ENCODE results near the gene TMF1. TPM values are rescaled to one million over a fixed set of nuclear protein-coding genes. Genes with fewer than 3 reads are reported as not detected.

Gene TMF1
- total and polyA plus RNA-seq, 10 of the 15 experiments (the other 5 are each of a cell fraction or from before 2014, with no cell fraction given), result 7.1 to 24.5 (median 18.6) TPM

DNA sequence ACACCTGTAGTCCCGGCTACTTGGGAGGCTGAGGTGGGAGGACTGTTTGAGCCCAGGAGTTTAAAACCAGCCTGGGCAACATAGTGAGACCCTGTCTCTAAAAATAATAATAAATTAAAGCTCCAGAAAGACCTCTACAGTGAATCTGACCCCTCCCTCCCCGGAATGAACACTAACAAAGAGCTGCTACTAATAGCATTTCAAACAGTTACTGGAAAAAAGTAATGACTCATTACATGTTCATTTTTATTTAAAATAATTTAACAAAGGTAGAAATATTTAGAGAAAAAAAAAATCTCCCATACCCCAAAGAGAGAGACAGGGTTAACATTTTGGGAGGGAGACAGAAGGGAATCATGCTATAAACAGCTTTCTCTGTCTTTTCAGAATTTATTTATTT is 30.2 kb upstream of the TMF1 start:
- POLR2A ChIA-PET, result interaction anchor here (0.6 to 4.2 kb wide), 7 partner anchors 10 to 203 kb away, joined by 3 to 14 read pairs (median 4); partner anchors contain the start of gene TMF1
- peaks cover 59% of the 10 kb centered on the region for H3K79me2 ChIP-seq (ENCODE audit: control insufficient read depth, insufficient read depth, low read length)
- intact Hi-C loops (cut with micrococcal nuclease; ENCODE audit: unreplicated experiment) (loop anchor here (5.0 to 10.0 kb wide), 2 partner anchors 120 to 1428 kb away; partner anchors contain the start of gene SUCLG2), in situ Hi-C loops (cut with MboI) (no loop called here)
- H3K4me3 ChIP-seq, result peak overlapping the region; percentile 23; the same call in 1 of the 2 replicates
- no peak for FAIRE-seq
- 0% methylated on average over 2 of the region's 2 CpGs for WGBS (ENCODE audit: insufficient coverage, insufficient replicate concordance, low lambda C conversion rate, missing lambda C conversion rate)
- SMC1A ChIA-PET (ENCODE audit: uncharacterized antibody, unreplicated experiment), result interaction anchor here (0.8 to 19.6 kb wide), 7 partner anchors 11 to 72 kb away, joined by 3 to 234 read pairs (median 7); partner anchors contain the start of gene TMF1
- no peaks in the 10 kb centered on the region for H4K20me1 ChIP-seq (ENCODE audit: control insufficient read depth, insufficient read depth)
- CTCF ChIA-PET, result interaction anchor here (0.7 to 2.5 kb wide), 6 partner anchors 9 to 222 kb away, joined by 3 to 7 read pairs (median 5); no protein-coding TSS in a partner anchor
- no peak for TF ChIP-seq TCF12 (IDR thresholded peaks at IDR 0.05; ENCODE audit: low read depth, low read length)
- no peak for TF ChIP-seq CBX3 (IDR thresholded peaks at IDR 0.05; ENCODE audit: borderline replicate concordance, low read depth)
- TF ChIP-seq, protein P1, sequence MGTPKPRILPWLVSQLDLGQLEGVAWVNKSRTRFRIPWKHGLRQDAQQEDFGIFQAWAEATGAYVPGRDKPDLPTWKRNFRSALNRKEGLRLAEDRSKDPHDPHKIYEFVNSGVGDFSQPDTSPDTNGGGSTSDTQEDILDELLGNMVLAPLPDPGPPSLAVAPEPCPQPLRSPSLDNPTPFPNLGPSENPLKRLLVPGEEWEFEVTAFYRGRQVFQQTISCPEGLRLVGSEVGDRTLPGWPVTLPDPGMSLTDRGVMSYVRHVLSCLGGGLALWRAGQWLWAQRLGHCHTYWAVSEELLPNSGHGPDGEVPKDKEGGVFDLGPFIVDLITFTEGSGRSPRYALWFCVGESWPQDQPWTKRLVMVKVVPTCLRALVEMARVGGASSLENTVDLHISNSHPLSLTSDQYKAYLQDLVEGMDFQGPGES (IDR thresholded peaks at IDR 0.05), result no peak
- TF ChIP-seq, protein P2, sequence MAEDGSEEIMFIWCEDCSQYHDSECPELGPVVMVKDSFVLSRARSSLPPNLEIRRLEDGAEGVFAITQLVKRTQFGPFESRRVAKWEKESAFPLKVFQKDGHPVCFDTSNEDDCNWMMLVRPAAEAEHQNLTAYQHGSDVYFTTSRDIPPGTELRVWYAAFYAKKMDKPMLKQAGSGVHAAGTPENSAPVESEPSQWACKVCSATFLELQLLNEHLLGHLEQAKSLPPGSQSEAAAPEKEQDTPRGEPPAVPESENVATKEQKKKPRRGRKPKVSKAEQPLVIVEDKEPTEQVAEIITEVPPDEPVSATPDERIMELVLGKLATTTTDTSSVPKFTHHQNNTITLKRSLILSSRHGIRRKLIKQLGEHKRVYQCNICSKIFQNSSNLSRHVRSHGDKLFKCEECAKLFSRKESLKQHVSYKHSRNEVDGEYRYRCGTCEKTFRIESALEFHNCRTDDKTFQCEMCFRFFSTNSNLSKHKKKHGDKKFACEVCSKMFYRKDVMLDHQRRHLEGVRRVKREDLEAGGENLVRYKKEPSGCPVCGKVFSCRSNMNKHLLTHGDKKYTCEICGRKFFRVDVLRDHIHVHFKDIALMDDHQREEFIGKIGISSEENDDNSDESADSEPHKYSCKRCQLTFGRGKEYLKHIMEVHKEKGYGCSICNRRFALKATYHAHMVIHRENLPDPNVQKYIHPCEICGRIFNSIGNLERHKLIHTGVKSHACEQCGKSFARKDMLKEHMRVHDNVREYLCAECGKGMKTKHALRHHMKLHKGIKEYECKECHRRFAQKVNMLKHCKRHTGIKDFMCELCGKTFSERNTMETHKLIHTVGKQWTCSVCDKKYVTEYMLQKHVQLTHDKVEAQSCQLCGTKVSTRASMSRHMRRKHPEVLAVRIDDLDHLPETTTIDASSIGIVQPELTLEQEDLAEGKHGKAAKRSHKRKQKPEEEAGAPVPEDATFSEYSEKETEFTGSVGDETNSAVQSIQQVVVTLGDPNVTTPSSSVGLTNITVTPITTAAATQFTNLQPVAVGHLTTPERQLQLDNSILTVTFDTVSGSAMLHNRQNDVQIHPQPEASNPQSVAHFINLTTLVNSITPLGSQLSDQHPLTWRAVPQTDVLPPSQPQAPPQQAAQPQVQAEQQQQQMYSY (CRISPR knock-in tag; IDR thresholded peaks at IDR 0.05), result no peak
- no peak for TF ChIP-seq LARP7 (IDR thresholded peaks at IDR 0.05)
- no peak for TF ChIP-seq HDAC6 (IDR thresholded peaks at IDR 0.05; ENCODE audit: unreplicated experiment)
- no peak for TF ChIP-seq IRF4 (IDR thresholded peaks at IDR 0.05; ENCODE audit: low read depth, low read length)
- TF ChIP-seq ZNF622 (IDR thresholded peaks at IDR 0.05), result no peak
- TF ChIP-seq FOS (IDR thresholded peaks at IDR 0.05; ENCODE audit: borderline replicate concordance, extremely low read depth, insufficient read length), result no peak
- no peak for TF ChIP-seq POU2F2 (IDR thresholded peaks at IDR 0.05; ENCODE audit: borderline replicate concordance, low read depth, low read length)
- no peak for TF ChIP-seq IKZF2 (IDR thresholded peaks at IDR 0.05)
- TF ChIP-seq POLR2AphosphoS2 (IDR thresholded peaks at IDR 0.05; ENCODE audit: low read depth, low read length), result no peak
- TF ChIP-seq, protein P3, sequence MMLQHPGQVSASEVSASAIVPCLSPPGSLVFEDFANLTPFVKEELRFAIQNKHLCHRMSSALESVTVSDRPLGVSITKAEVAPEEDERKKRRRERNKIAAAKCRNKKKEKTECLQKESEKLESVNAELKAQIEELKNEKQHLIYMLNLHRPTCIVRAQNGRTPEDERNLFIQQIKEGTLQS (IDR thresholded peaks at IDR 0.05; ENCODE audit: borderline replicate concordance, extremely low read depth, low read depth, low read length), result no peak
- no peak for TF ChIP-seq RFX5 (IDR thresholded peaks at IDR 0.05; ENCODE audit: low read depth, low read length)
- no peak for TF ChIP-seq MTA3 (IDR thresholded peaks at IDR 0.05; ENCODE audit: borderline replicate concordance, low read length)
- H3K4me2 ChIP-seq (ENCODE audit: control insufficient read depth, insufficient read depth), result peak overlapping the region; percentile 87
- H3K36me3 ChIP-seq (ENCODE audit: control insufficient read depth in 2 of 2, insufficient read depth in 2 of 2, low read length in 1 of 2), result no peaks in the 10 kb centered on the region
- H3K27ac ChIP-seq (ENCODE audit: control insufficient read depth, insufficient read depth), result peak overlapping the region; percentile 75
- H3K4me1 ChIP-seq (ENCODE audit: control insufficient read depth, insufficient read depth, low read length), result peaks cover 31% of the 10 kb centered on the region
- peak overlapping the region; percentile 40 for H3K9ac ChIP-seq (ENCODE audit: control insufficient read depth, insufficient read depth, low read length)
- no peaks in the 10 kb centered on the region for H3K9me3 ChIP-seq (replicated peaks; ENCODE audit: control insufficient read depth, insufficient read depth, low read length)
- H2AFZ ChIP-seq (ENCODE audit: control insufficient read depth, low read depth, low read length), result peak overlapping the region; percentile 33; the same call in 1 of the 2 replicates
- RAD21 ChIA-PET (ENCODE audit: unreplicated experiment), result interaction anchor here (0.6 to 16.7 kb wide), 9 partner anchors 12 to 224 kb away, joined by 3 to 152 read pairs (median 3); partner anchors contain the start of gene TMF1
- ATAC-seq, result no peak
- no peaks in the 10 kb centered on the region for H3K27me3 ChIP-seq (replicated peaks in 1 of 2; ENCODE audit: control insufficient read depth in 2 of 2, insufficient read depth in 2 of 2, low read length in 1 of 2)
- BruUV-seq (replicated peaks), result no TSS peak
- DNase-seq (ENCODE audit: low read depth, low spot score), result no peak

All from GM12878 (cell line).